ENCODE data around the gene HPS4. TPM values are rescaled to one million over a fixed set of nuclear protein-coding genes. Genes with fewer than 3 reads are reported as not detected.

Gene HPS4
- total and polyA plus RNA-seq, 12 donors, result 4.6 to 14.3 (median 9.0) TPM

DNA sequence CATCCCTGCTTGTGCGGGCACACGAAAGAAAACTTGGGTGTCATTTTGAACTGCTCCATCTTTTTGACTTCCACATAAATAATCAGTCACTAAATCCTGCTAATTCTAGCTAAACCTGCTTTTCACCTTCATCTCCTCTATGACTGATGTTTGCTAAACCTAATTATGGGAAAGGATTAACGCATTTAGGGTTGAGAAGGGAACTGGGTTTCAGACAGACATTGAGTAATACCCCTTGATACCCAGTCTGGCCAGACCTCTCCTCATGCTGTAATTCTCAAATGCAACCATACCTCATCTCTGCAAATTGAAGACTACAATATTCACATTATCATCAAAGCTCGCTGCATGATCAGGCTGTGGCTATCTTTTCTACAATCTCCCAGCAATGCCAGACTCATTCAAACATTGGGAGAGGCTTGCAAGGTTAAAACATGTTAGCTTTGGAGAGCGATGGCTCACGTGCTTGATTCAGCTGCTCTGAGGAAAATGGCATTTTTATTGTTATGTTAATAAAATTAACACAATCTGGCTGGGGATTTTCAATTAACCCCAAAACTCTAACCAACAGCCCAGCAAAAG lies 2.4 kb downstream of the HPS4 start:
- Histone ChIP-seq H3K27me3 (no peaks in the 10 kb centered on the region), H3K4me1 (peaks cover 0 to 68% (median 60%) of the 10 kb centered on the region in 9 donors), H3K4me3 (no peak overlapping the region), H3K27ac (no peak overlapping the region), H3K9me3 (no peaks in the 10 kb centered on the region), H3K36me3 (peaks cover 0 to 48% (median 14%) of the 10 kb centered on the region in 9 donors)
- DNase-seq (no peak), ATAC-seq (no peak)
- intact Hi-C loops (cut with DNase I), result loop anchor here in 2 of 10 donors (5.0 to 10.0 kb wide), 2 partner anchors 111 to 174 kb away; partner anchors contain the start of genes MIAT (in 1 of the 2) and TPST2 (in 1 of the 2)
- TF ChIP-seq, protein P1, sequence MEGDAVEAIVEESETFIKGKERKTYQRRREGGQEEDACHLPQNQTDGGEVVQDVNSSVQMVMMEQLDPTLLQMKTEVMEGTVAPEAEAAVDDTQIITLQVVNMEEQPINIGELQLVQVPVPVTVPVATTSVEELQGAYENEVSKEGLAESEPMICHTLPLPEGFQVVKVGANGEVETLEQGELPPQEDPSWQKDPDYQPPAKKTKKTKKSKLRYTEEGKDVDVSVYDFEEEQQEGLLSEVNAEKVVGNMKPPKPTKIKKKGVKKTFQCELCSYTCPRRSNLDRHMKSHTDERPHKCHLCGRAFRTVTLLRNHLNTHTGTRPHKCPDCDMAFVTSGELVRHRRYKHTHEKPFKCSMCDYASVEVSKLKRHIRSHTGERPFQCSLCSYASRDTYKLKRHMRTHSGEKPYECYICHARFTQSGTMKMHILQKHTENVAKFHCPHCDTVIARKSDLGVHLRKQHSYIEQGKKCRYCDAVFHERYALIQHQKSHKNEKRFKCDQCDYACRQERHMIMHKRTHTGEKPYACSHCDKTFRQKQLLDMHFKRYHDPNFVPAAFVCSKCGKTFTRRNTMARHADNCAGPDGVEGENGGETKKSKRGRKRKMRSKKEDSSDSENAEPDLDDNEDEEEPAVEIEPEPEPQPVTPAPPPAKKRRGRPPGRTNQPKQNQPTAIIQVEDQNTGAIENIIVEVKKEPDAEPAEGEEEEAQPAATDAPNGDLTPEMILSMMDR (IDR thresholded peaks at IDR 0.05), result no peak
- WGBS, 2 donors, result 76 to 79% methylated on average over 6 of the region's 6 CpGs

DNA sequence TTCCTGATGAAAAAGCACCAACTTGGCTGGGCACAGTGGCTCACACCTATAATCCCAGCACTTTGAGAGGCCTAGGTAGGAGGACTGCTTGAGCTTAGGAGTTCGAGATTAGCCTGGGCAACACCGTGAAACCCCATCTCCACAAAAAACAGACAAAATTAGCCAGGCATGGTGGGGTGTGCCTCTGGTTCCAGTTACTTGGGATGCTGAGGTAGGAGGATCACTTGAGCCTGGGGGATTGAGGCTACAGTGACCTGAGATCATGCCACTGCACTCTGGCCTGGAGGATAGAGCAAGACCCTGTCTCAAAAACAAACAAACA lies 3.0 kb downstream of the HPS4 start:
- Histone ChIP-seq H3K4me3 (no peak overlapping the region), H3K36me3 (peaks cover 0 to 48% (median 14%) of the 10 kb centered on the region in 9 donors), H3K9me3 (no peaks in the 10 kb centered on the region), H3K27ac (no peak overlapping the region), H3K27me3 (no peaks in the 10 kb centered on the region), H3K4me1 (peaks cover 0 to 64% (median 60%) of the 10 kb centered on the region in 9 donors)
- 88% methylated on average over 2 of the region's 2 CpGs for WGBS, 2 donors
- ATAC-seq, result no peak
- TF ChIP-seq, protein P1 (IDR thresholded peaks at IDR 0.05), result no peak
- intact Hi-C loops (cut with DNase I), result loop anchor here in 2 of 10 donors (5.0 to 10.0 kb wide), 2 partner anchors 112 to 174 kb away; partner anchors contain the start of genes MIAT (in 1 of the 2) and TPST2 (in 1 of the 2)
- no peak for DNase-seq

DNA sequence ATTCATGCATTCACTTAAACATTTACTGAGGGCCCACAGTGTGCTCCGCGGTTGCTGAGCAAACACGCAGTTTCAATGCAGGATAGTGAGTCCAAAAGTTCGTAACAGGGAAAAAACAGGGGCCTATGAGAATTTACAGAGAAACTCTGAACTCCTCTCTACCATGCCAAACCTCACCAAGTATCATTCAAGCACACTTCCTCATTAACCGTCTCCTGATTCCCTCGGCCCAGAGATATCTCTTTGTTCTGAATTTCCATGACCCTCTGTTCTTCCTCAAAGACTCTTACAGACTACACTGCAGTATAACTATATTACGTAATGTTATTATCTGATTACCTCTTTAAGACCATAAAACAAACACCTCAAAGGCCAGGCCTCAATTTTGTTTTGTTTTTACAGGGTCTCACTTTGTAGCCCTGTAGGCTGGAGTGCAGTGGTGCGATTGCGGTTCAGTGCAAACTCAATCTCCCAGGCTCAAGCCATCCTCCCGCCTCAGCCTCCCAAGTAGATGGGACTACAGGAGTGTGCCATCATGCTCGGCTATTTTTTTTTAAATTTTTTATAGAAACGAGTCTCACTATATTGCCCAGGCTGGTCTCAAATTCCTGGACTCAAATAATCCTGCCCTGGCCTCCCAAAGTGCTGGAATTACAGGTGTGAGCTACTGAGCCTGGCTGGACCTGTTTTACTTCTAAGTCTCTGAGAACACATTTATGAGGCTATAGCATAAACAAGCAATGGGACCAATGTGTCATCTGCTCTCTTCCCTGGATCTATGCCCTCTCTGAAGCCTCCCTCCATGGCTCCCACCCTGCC lies 3.6 kb downstream of the HPS4 start:
- H3K27ac ChIP-seq, result peak overlapping the region in 4 of 10 donors; percentile 9 to 55 (median 22)
- TF ChIP-seq, protein P1 (IDR thresholded peaks at IDR 0.05), result no peak
- H3K9me3 ChIP-seq, result no peaks in the 10 kb centered on the region
- no peak for DNase-seq
- H3K36me3 ChIP-seq, result peaks cover 0 to 54% (median 17%) of the 10 kb centered on the region in 9 donors
- ATAC-seq, result no peak
- no peaks in the 10 kb centered on the region for H3K27me3 ChIP-seq
- peak overlapping the region in 4 of 10 donors; percentile 1 to 35 (median 12) for H3K4me3 ChIP-seq
- intact Hi-C loops (cut with DNase I), result loop anchor here in 2 of 10 donors (5.0 to 10.0 kb wide), 2 partner anchors 112 to 175 kb away; partner anchors contain the start of genes MIAT (in 1 of the 2) and TPST2 (in 1 of the 2)
- H3K4me1 ChIP-seq, result peaks cover 0 to 59% (median 54%) of the 10 kb centered on the region in 9 donors
- WGBS, 2 donors, result 65 to 73% methylated on average over 12 of the region's 12 CpGs

DNA sequence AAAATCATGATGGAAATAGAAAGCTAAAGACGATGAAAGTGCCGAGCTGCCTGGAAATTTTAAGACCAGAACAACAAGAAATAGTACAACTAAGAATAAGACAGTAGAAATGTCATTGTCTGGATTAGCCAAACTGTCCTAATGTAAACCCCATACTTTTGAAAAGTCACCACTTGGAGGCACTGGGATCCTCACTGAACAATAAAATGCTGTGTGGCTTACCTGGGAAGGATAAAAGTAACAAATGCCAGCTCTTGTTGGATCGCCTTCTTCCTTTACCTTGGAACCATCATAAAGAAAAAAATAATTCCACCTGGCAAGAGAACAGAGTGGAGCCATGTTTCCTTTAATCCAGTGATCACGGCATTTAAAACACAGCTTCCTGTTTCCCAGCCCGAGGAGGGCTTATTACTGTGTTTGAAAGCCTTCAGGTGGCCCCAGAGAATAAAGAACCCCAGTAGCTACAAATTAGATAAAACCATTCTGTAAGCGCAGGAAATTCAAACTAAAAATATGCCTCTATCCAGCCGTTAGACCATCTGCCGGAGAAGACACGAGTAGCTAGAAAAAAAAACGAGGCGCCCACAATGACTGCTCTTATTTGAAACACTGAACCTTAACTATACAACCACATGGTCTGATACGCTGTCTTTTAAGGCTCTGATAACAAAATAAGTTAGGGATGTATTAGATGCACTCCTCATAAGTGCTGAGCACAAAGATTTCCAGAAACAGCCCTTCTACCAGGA lies 4.4 kb downstream of the HPS4 start:
- Histone ChIP-seq H3K27ac (peak overlapping the region in 4 of 10 donors; percentile 9 to 55 (median 22)), H3K36me3 (peaks cover 0 to 62% (median 21%) of the 10 kb centered on the region in 9 donors), H3K27me3 (no peaks in the 10 kb centered on the region), H3K4me1 (peaks cover 0 to 58% (median 46%) of the 10 kb centered on the region in 9 donors), H3K9me3 (no peaks in the 10 kb centered on the region), H3K4me3 (peak overlapping the region in 4 of 10 donors; percentile 1 to 35 (median 12))
- ATAC-seq (no peak), DNase-seq (no peak)
- TF ChIP-seq, protein P1 (IDR thresholded peaks at IDR 0.05), result no peak
- intact Hi-C loops (cut with DNase I), result no loop called here
- WGBS, 2 donors, result 43 to 58% methylated on average over 12 of the region's 12 CpGs
